Measurements from ENCODE around the gene PPP1R15B. TPM values are rescaled to one million over a fixed set of nuclear protein-coding genes. Genes with fewer than 3 reads are reported as not detected.

The PPP1R15B gene
- total and polyA plus RNA-seq, 12 donors, result 6.8 to 58.9 (median 41.8) TPM

GRCh38 chr1:204441558-204441957 lies 29.9 kb upstream of the PPP1R15B start:
- Histone ChIP-seq H3K27ac (peak overlapping the region in 2 of 5 donors; percentile 2 to 75), H3K4me1 (replicated peaks in 1 of 2) (peaks cover 0 to 27% of the 10 kb centered on the region in 2 donors)

GRCh38 chr1:204439621-204440375 lies 28.2 kb upstream of the PPP1R15B start:
- peaks cover 0 to 43% of the 10 kb centered on the region in 2 donors for H3K4me1 ChIP-seq (replicated peaks in 1 of 2)
- H3K27ac ChIP-seq, result peak overlapping the region in 2 of 5 donors; percentile 53 to 66
- no peaks in the 10 kb centered on the region for H3K27me3 ChIP-seq
- no peak overlapping the region for H3K4me3 ChIP-seq
- WGBS, 4 donors, result 66 to 73% (median 69%) methylated on average over 11 to 13 of the region's 13 CpGs
- DNase-seq, result peak in 4 of 7 donors; percentile 30 to 70 (median 42)
- intact Hi-C loops (cut with DNase I), result no loop called here
- TF ChIP-seq POLR2A (IDR thresholded peaks at IDR 0.05), result no peak
- TF ChIP-seq CTCF (IDR thresholded peaks at IDR 0.05), result no peak
- H3K9me3 ChIP-seq (replicated peaks in 1 of 3), result no peaks in the 10 kb centered on the region
- peaks cover 0 to 43% of the 10 kb centered on the region in 2 donors for H3K36me3 ChIP-seq (replicated peaks in 1 of 2)

More at GRCh38 chr1:204441558-204441957, 29.9 kb upstream of the PPP1R15B start:
- Histone ChIP-seq H3K36me3 (replicated peaks in 1 of 2) (peaks cover 0 to 43% of the 10 kb centered on the region in 2 donors), H3K27me3 (no peaks in the 10 kb centered on the region), H3K4me3 (no peak overlapping the region), H3K9me3 (replicated peaks in 1 of 3) (no peaks in the 10 kb centered on the region)
- 73 to 92% (median 79%) methylated on average over 6 of the region's 6 CpGs for WGBS, 4 donors
- no peak for TF ChIP-seq POLR2A (IDR thresholded peaks at IDR 0.05)
- no peak for TF ChIP-seq CTCF (IDR thresholded peaks at IDR 0.05)
- no peak for DNase-seq
- intact Hi-C loops (cut with DNase I), result no loop called here

- no peak for TF ChIP-seq CTCF (IDR thresholded peaks at IDR 0.05)
- peak in 1 of 2 donors; percentile 19 for TF ChIP-seq POLR2A (IDR thresholded peaks at IDR 0.05)
- WGBS, 4 donors, result 77 to 92% (median 82%) methylated on average over 2 to 7 of the region's 7 CpGs
- H3K4me1 ChIP-seq (replicated peaks in 1 of 2), result peaks cover 0 to 38% of the 10 kb centered on the region in 2 donors
- H3K27ac ChIP-seq, result peak overlapping the region in 3 of 5 donors; percentile 2 to 53 (median 19)
- peaks cover 0 to 40% of the 10 kb centered on the region in 2 donors for H3K36me3 ChIP-seq (replicated peaks in 1 of 2)
- intact Hi-C loops (cut with DNase I), result no loop called here
- peak in 6 of 7 donors; percentile 59 to 84 (median 67) for DNase-seq
- H3K4me3 ChIP-seq, result no peak overlapping the region
- H3K9me3 ChIP-seq (replicated peaks in 1 of 3), result no peaks in the 10 kb centered on the region
- no peaks in the 10 kb centered on the region for H3K27me3 ChIP-seq
Observed at GRCh38 chr1:204438628-204439027, 27.0 kb upstream of the PPP1R15B start.

- WGBS, 4 donors, result 84 to 92% (median 88%) methylated on average over 8 of the region's 8 CpGs
- Histone ChIP-seq H3K4me3 (no peak overlapping the region), H3K9me3 (replicated peaks in 1 of 3) (no peaks in the 10 kb centered on the region), H3K36me3 (replicated peaks in 1 of 2) (peaks cover 0 to 40% of the 10 kb centered on the region in 2 donors), H3K27me3 (no peaks in the 10 kb centered on the region), H3K27ac (peak overlapping the region in 3 of 5 donors; percentile 2 to 53 (median 19)), H3K4me1 (replicated peaks in 1 of 2) (peaks cover 0 to 32% of the 10 kb centered on the region in 2 donors)
- DNase-seq, result peak in 1 of 7 donors; percentile 4
- intact Hi-C loops (cut with DNase I), result no loop called here
- TF ChIP-seq CTCF (IDR thresholded peaks at IDR 0.05) (no peak), POLR2A (IDR thresholded peaks at IDR 0.05) (no peak)
Observed at GRCh38 chr1:204437796-204438570, 26.4 kb upstream of the PPP1R15B start.
